GM19395 (cell line): Measurements from ENCODE around the gene MAP2K3.
A peak's percentile ranks its signal among the peaks of the same experiment; 100 is the strongest.

Experiments
- ATAC-seq: cut with Tn5 transposase; IDR thresholded peaks from one replicate; pipeline ENCODE4 v1.9.1; 2021; ENCODE audit warnings: mild to moderate bottlenecking, moderate library complexity; ENCODE audit not compliant: unreplicated experiment

Gene MAP2K3

GRCh38 chr17:21252796-21253645, 31.5 kb upstream of the MAP2K3 start, which contains the start of gene NATD1:
NATD1 (minus strand) TSS chr17:21253410; CDS start chr17:21253264, 146 bp downstream.
- ATAC-seq = peak; percentile 82

GRCh38 chr17:21253646-21254441, 30.7 kb upstream of the MAP2K3 start:
- peak; percentile 18 for ATAC-seq

- no peak for ATAC-seq
Measured at GRCh38 chr17:21258593-21258992, 25.9 kb upstream of the MAP2K3 start.

- no peak for ATAC-seq
Measured at GRCh38 chr17:21262259-21262993, 22.1 kb upstream of the MAP2K3 start.

GRCh38 chr17:21263376-21263775, 21.1 kb upstream of the MAP2K3 start:
- ATAC-seq = no peak

GRCh38 chr17:21268596-21269188, 15.8 kb upstream of the MAP2K3 start:
- ATAC-seq = no peak

GRCh38 chr17:21269394-21269793, 15.1 kb upstream of the MAP2K3 start:
- ATAC-seq = no peak

GRCh38 chr17:21271454-21272183, 12.9 kb upstream of the MAP2K3 start:
- ATAC-seq = no peak

- ATAC-seq = no peak
Measured at GRCh38 chr17:21272250-21272649, 12.3 kb upstream of the MAP2K3 start.

- no peak for ATAC-seq
Measured at GRCh38 chr17:21272881-21273792, 11.4 kb upstream of the MAP2K3 start.

GRCh38 chr17:21275047-21275578, 9.4 kb upstream of the MAP2K3 start:
- ATAC-seq = peak; percentile 12

GRCh38 chr17:21275579-21276263, 8.8 kb upstream of the MAP2K3 start:
- ATAC-seq = peak; percentile 93

GRCh38 chr17:21276264-21276588, 8.3 kb upstream of the MAP2K3 start:
- no peak for ATAC-seq

- no peak for ATAC-seq
Measured at GRCh38 chr17:21277332-21277731, 7.2 kb upstream of the MAP2K3 start.

- no peak for ATAC-seq
Measured at GRCh38 chr17:21278450-21279197, 5.9 kb upstream of the MAP2K3 start.

GRCh38 chr17:21279198-21279535, 5.3 kb upstream of the MAP2K3 start:
- no peak for ATAC-seq

GRCh38 chr17:21279582-21279981, 4.9 kb upstream of the MAP2K3 start:
- no peak for ATAC-seq

GRCh38 chr17:21280081-21280518, 4.4 kb upstream of the MAP2K3 start:
- peak; percentile 28 for ATAC-seq
